ENCODE measurements around the gene MAFB.

Gene MAFB

DNA sequence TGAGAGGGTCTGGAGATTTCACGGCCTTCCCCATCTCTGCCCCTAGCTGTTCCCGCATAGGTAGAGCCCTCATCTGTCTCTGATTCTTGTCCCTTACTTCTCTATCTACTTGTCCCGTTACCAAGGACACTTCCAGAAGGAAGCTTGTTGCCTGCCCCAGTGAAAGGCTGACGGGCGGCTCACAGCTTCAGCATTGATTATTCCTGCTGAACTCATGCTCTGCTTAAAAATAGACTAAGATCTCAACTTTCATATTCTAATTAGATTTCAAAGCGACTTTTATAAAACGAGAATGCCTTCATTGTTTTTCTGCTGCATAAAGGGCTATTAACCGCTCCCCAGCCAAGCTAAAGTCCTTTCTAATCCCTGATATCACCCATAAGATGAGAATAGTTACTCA is 31.1 kb upstream of the MAFB start (continued):
- TF ChIP-seq REST (tag by site-specific recombination; IDR thresholded peaks at IDR 0.05) (no peak), ZBTB48 (tag by site-specific recombination; IDR thresholded peaks at IDR 0.05) (no peak), ZNF549 (tag by site-specific recombination; IDR thresholded peaks at IDR 0.05) (no peak), SP7 (tag by site-specific recombination; IDR thresholded peaks at IDR 0.05) (no peak), ZNF19 (tag by site-specific recombination; IDR thresholded peaks at IDR 0.05; ENCODE audit: low read depth) (no peak), ZNF23 (tag by site-specific recombination; IDR thresholded peaks at IDR 0.05; ENCODE audit: borderline replicate concordance) (no peak), ZNF266 (tag by site-specific recombination; IDR thresholded peaks at IDR 0.05; ENCODE audit: low read depth) (no peak)

DNA sequence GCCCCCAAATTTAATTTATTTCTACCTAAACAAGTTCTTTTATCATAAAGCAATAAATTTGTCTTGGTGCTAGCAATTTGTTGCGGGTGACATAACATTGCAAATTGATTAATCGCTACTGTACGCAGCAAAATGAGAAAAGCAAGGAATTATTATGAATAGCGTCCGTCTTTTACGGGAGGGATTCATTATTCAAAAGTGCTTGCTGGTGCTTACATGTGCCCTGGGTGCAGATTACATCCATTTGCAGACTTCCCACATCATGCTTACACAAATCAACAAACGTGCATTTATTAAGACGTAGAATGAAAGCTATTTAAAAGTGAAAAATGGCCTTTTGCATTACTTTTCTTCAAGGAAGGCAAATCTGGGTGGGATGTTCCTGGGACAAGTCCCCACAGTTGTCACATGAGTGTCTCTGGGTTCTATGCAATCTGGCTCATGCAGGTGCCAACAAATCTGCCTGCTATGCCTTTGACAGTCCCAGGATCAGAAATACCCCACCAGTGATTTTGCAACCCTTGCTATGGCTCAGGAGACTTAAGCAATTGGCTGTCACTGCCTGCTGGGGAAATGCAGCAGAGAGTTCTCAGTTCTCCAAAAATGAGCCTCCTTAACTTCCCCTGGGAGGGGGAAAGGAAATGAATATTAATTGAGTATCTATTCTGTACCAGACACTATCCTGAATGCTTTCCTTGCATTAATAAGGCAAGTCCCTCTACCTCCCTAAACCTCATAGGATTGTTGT is 30.1 kb upstream of the MAFB start:
- POLR2A ChIA-PET, result interaction anchor here (1.0 kb wide), 1 partner anchor 30 kb away, joined by 3 read pairs; the partner anchor contains the start of gene MAFB
- Histone ChIP-seq H3K36me3 (ENCODE audit: control insufficient read depth in 2 of 2, insufficient read depth in 1 of 2, low read length in 2 of 2) (no peaks in the 10 kb centered on the region), H3K27ac (ENCODE audit: extremely low read depth, low read depth, low read length) (no peak overlapping the region), H3K9me3 (ENCODE audit: control insufficient read depth, insufficient read depth, low read depth, low read length) (no peaks in the 10 kb centered on the region), H3K4me1 (ENCODE audit: control insufficient read depth, insufficient read depth, low read length) (no peaks in the 10 kb centered on the region), H3K4me3 (ENCODE audit: low read depth, low read length) (no peak overlapping the region)
- CTCF ChIA-PET, result interaction anchor here (1.2 kb wide), 1 partner anchor 23 kb away, joined by 3 read pairs; no protein-coding TSS in a partner anchor
- no peak for TF ChIP-seq ZNF354C (tag by site-specific recombination; IDR thresholded peaks at IDR 0.05; ENCODE audit: borderline replicate concordance, low read depth)
- TF ChIP-seq ZNF366 (tag by site-specific recombination; conservative IDR thresholded peaks at IDR 0.05), result no peak
- no peak for TF ChIP-seq ZNF768 (tag by site-specific recombination; IDR thresholded peaks at IDR 0.05)
- no peak for TF ChIP-seq ZEB2 (tag by site-specific recombination; IDR thresholded peaks at IDR 0.05)
- no peak for TF ChIP-seq ZNF223 (tag by site-specific recombination; IDR thresholded peaks at IDR 0.05)
- no peak for TF ChIP-seq ZNF302 (tag by site-specific recombination; IDR thresholded peaks at IDR 0.05; ENCODE audit: low read depth)
- no peak for TF ChIP-seq ZNF585B (tag by site-specific recombination; IDR thresholded peaks at IDR 0.05)
- no peak for TF ChIP-seq ZNF830 (tag by site-specific recombination; IDR thresholded peaks at IDR 0.05; ENCODE audit: low read depth)
- TF ChIP-seq MZF1 (tag by site-specific recombination; IDR thresholded peaks at IDR 0.05; ENCODE audit: borderline replicate concordance), result no peak
- no peak for TF ChIP-seq ZNF335 (tag by site-specific recombination; conservative IDR thresholded peaks at IDR 0.05)
- TF ChIP-seq ZBTB8A (tag by site-specific recombination; IDR thresholded peaks at IDR 0.05), result no peak

- ChIA-PET CTCF (interaction anchor here (1.2 kb wide), 1 partner anchor 23 kb away, joined by 3 read pairs; no protein-coding TSS in a partner anchor), POLR2A (interaction anchor here (0.7 kb wide), 1 partner anchor 29 kb away, joined by 3 read pairs; the partner anchor contains the start of gene MAFB)
- H3K4me1 ChIP-seq (ENCODE audit: control insufficient read depth, insufficient read depth, low read length), result no peaks in the 10 kb centered on the region
- H3K9me3 ChIP-seq (ENCODE audit: control insufficient read depth, insufficient read depth, low read depth, low read length), result no peaks in the 10 kb centered on the region
- H3K27ac ChIP-seq (ENCODE audit: extremely low read depth, low read depth, low read length), result no peak overlapping the region
- no peaks in the 10 kb centered on the region for H3K36me3 ChIP-seq (ENCODE audit: control insufficient read depth in 2 of 2, insufficient read depth in 1 of 2, low read length in 2 of 2)
- H3K4me3 ChIP-seq (ENCODE audit: low read depth, low read length), result no peak overlapping the region
- TF ChIP-seq ZNF76 (tag by site-specific recombination; IDR thresholded peaks at IDR 0.05; ENCODE audit: borderline replicate concordance, low read depth) (no peak), ZNF132 (tag by site-specific recombination; IDR thresholded peaks at IDR 0.05; ENCODE audit: borderline replicate concordance) (no peak), ZBTB20 (tag by site-specific recombination; IDR thresholded peaks at IDR 0.05) (no peak), CTCF (tag by site-specific recombination; IDR thresholded peaks at IDR 0.05) (no peak), REPIN1 (tag by site-specific recombination; IDR thresholded peaks at IDR 0.05; ENCODE audit: low read depth) (no peak), ZNF2 (tag by site-specific recombination; IDR thresholded peaks at IDR 0.05) (no peak)
- TF ChIP-seq, protein P1, sequence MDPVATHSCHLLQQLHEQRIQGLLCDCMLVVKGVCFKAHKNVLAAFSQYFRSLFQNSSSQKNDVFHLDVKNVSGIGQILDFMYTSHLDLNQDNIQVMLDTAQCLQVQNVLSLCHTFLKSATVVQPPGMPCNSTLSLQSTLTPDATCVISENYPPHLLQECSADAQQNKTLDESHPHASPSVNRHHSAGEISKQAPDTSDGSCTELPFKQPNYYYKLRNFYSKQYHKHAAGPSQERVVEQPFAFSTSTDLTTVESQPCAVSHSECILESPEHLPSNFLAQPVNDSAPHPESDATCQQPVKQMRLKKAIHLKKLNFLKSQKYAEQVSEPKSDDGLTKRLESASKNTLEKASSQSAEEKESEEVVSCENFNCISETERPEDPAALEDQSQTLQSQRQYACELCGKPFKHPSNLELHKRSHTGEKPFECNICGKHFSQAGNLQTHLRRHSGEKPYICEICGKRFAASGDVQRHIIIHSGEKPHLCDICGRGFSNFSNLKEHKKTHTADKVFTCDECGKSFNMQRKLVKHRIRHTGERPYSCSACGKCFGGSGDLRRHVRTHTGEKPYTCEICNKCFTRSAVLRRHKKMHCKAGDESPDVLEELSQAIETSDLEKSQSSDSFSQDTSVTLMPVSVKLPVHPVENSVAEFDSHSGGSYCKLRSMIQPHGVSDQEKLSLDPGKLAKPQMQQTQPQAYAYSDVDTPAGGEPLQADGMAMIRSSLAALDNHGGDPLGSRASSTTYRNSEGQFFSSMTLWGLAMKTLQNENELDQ (tag by site-specific recombination; IDR thresholded peaks at IDR 0.05; ENCODE audit: low read depth), result no peak
Observed at GRCh38 chr20:40718214-40718977, 29.4 kb upstream of the MAFB start.

Measured in HEK293 (cell line).